IPS-NIHi11 (cell line): ENCODE data around the gene NBPF11.
"Not testable (repeated sequence)": the region's sequence is repeated elsewhere in the genome, so short reads cannot be mapped to it uniquely, and the experiment has no call there.

Experiments
- DNase-seq: peaks from one replicate; pipeline ENCODE4 v3.0.0; 2012; ENCODE audit warnings: mixed read lengths, low spot score

NBPF11 gene, protein sequence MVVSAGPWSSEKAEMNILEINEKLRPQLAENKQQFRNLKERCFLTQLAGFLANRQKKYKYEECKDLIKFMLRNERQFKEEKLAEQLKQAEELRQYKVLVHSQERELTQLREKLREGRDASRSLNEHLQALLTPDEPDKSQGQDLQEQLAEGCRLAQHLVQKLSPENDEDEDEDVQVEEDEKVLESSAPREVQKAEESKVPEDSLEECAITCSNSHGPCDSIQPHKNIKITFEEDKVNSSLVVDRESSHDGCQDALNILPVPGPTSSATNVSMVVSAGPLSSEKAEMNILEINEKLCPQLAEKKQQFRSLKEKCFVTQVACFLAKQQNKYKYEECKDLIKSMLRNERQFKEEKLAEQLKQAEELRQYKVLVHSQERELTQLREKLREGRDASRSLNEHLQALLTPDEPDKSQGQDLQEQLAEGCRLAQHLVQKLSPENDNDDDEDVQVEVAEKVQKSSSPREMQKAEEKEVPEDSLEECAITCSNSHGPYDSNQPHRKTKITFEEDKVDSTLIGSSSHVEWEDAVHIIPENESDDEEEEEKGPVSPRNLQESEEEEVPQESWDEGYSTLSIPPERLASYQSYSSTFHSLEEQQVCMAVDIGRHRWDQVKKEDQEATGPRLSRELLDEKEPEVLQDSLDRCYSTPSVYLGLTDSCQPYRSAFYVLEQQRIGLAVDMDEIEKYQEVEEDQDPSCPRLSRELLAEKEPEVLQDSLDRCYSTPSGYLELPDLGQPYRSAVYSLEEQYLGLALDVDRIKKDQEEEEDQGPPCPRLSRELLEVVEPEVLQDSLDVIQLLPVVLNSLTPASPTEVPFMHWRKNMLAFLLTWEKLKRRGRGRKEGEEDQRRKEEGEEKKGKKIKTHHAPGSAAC

DNA sequence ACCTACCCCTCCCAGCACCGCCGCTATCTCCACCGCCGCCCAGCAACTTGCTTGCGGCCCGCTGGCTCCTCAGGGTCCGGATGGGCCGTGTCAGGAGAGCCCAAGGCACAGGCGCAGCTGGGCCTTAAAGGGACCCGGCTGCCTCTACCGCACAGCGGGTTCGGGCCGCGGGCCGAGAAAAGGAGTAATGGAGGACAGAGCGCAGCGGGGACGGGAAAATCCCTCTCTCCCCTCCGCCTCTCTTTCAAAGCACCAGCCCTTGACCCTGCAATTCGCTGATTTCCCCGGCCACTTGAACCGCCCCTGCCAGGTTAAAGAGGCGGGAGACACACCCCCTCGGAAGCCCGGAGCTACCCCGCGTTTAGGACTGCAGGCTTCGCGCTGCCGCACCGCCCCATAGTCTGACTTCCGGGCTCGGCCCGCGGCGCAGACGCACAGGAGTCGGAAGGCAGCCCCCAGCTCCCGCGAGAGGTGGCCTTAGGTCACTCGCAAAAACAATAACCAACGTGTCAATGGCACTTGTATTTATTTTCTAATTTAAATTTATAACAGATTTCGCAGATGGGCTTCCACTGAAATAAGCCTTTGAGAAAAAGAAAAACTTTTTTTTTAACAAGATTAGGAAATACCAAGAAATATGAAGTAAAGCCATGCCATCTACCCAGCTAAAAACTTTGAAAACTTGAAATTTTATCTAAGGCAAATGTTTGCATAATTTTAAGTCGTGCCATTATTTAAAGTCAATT, at the start of gene NBPF11:
Gene NBPF11 (minus strand): TSS at position 371 of the 746 bp plus-strand sequence. CDS start 25,278 bp downstream, outside the sequence.
- DNase-seq = not testable (repeated sequence)

DNA sequence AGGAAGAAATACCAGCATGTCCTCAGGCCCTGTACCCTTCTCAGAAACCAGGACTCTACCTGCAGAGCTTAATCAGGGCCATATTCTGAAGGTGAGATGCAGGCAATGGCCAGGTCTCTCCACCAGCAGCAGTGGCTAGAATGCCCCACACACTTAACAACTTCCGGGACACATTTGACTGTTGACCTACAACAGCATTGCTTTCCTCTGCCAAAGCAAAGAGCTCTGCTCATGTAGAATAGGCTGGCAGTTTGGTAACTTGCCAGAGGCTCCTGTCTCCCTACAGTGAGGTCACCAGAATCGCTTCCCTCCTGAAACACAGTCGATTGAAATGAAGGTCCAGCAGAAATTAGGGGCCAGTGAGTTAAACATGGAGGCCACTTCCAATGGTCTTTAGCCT, 45.3 kb upstream of the NBPF11 start:
- DNase-seq = not testable (repeated sequence)

DNA sequence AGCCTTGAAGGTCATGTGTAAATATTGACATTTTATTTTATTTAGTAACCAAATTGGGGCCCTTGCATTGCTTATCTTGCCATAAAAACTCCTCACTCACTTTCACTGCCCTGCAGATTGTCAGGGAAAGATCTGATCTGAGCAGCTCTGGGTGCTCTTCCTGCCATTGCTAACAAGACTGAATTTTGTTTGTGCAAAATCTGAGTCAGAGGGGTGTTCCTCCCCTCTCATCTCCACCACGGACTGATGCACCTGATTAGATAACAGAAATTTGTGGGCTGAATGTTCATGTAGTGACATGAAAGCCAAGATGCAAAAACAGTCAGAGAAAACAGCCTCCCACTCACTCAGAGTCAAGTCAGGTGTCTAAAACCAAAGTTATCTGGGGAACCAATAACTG, 44.9 kb upstream of the NBPF11 start:
- DNase-seq = not testable (repeated sequence)

DNA sequence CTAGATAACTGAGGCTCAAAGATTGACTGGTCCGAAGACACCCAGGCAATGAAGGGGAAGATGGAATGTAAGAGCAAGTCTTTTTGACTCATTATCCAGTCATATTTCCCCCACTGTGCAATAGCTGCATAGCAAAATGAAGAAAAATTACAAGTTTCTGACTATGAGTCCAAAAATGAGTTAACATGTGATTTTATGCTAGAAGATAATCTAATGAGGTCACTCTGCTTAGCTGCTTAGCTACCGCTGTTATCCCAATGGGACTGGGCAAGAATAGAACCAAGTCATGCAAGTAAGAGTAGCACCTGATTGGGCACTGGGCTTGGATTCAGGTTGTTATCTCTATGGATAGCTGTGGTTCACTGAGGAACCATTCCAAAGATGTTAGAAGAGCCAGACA, 43.0 kb upstream of the NBPF11 start:
- not testable (repeated sequence) for DNase-seq

DNA sequence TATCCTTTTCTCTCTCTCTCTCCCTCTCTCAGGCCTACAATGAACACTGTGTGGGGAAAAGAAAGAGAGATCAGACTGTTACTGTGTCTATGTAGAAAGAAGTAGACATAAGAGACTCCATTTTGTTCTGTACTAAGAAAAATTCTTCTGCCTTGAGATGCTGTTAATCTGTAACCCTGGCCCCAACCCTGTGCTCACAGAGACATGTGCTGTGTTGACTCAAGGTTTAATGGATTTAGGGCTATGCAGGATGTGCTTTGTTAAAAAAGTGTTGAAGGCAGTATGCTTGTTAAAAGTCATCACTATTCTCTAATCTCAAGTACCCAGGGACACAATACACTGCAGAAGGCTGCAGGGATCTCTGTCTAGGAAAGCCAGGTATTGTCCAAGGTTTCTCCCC, 36.7 kb upstream of the NBPF11 start:
- DNase-seq = not testable (repeated sequence)

DNA sequence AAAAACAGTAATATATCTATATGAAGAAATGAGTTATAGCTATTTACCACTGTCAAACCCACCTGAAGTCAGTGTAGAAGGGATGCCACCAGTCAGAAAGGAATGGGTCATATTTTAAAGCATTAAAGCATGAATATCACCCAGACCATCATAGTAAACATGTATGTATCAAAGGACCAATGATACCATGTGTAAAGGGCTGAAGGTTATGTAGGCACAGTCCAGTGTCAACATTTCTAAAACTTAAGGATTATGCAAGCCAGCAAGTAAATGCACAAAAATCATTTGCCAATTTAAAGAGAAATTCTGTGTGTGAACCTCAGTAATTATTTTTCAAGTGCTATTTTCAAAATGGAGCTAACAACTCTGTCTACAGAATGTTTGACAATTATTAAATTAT, 26.6 kb upstream of the NBPF11 start:
- DNase-seq = not testable (repeated sequence)

DNA sequence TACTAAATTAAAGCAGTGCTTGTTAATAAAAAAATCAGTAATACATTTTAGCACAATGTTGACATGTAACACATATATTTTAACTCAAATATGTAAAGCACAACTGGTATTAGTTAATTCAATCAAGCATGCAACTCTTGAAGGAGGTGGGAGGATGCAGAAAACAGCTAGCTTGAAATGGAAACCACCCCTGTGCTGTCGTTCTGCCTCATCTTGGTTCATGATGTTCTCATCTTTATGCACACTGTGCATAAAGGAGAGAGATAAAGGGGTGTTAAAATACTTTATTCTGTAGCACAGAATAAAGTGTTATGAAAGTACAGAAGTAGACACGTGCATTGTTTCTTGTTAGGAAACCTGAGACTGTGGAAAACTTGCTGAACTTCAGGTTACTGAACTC, 23.3 kb upstream of the NBPF11 start:
- not testable (repeated sequence) for DNase-seq

DNA sequence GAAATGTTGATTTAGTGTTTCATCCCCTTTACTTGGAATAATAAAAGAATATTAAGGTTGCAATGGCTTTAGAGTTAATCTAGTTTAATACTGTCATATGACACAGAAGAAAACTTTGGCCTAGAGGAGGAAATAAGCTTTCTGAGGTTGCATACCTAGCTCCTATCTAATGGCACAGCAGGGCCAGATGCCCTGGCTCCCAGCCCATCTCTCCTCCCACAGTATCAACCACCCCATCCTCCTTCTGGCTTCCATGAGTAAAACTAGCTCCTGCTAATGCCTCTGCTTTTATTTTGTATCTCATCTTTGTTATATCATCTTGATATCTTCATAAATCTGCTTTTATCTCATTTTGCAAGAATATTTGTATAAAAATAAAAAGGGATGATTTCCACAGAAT, 19.9 kb upstream of the NBPF11 start:
- DNase-seq = not testable (repeated sequence)

DNA sequence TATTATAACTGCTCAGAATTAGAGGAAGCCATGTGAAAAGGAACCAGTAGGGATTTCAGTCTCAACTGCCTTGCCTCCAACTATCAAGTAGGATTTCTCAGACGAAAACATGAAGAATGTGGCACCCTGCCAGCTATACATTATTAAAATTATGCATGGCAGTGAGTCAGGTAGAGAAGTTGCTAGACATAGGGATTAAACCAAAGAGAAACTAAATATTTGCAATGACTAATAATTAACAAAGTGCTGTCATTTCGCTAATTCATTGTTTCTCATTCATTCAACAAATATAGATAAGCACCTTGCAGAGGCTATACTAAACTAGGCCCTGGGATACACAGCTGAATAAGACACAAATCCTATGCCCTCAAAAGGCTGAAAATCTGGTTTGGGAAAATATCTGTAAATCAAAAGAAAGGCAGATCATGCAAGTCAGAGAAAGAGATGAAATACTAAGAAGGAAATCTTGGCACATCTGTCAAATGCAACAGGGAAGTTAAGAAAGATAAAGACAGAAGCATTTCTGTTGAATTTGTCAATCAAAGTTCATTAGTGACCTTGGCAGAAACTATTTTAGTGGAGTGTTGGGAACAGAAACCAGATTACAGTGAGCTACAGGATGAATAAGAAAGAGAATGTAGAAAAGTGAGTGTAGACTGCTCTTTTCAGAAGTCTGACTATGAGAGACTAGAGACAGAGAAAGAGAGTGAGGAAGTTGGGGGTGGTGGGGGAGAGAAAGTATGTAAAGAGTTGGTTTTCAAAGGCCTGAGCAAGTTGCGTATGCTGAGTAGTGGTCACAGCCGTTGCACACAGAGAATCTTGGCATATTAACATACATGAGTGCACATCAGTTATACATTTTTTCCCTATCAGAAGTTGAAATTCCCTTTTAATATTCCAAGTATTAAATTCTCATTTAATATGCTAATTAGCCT, 14.7 kb upstream of the NBPF11 start:
- peak; percentile 8 for DNase-seq

DNA sequence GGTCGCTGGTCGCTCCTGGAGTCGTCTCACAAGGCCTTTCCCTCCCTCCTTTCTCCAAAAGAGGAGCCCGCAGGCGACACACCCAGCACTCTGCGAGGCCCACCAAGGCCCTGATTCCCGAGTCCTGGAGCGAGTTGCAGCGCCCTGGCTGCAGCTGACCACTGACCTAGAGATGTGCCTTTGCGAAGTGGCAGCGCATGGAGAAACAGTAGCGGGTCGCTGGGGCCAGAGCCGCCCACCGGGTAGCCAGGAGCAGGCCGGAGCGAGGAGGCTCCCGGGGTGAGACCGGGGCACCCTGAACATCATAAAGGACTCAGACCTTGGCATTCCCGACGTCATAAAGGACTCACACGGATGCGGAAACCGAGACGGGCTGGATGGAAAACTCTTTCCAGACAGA, 10.3 kb upstream of the NBPF11 start:
- DNase-seq = no peak

DNA sequence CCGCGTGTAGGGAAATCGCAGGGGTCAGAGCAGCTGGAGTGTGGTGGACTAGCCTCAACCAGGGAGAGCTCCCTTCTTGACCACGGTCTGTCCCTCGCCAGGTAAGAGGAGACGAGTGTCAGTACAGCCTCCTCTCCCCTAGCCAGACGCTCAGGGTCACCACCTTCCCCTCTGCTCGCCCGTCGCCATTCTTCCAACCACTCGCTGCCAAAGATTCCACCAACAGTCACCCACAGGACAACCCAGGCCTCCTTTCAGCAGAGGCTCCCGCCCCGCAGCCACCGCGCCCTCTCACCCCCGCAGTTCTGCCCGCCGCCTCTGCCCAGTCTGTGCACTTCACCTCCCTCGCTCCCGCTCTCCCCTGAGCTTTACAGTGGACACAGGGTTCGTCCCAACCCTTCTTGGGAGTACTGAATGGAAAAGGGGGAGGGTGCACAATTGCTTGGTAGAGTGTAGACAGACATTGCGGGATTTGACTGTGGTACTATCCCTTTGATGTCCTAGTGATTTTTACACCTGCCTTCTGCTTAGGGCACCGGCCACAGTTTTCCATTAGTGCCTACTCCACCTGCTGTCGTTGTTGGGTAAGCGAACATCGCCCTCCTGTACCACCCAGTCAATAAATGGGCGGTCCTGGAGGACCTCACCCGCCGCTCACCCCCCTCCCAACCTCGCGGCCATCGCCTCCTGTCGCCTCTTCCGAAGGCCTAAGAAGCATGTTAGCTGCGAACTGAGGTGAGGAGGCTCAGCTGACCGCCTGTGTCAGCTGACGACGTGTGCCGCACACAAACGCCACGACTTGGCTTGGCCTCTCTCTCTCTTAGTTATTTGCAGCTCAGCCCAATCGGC, 9.2 kb upstream of the NBPF11 start:
- DNase-seq = no peak

DNA sequence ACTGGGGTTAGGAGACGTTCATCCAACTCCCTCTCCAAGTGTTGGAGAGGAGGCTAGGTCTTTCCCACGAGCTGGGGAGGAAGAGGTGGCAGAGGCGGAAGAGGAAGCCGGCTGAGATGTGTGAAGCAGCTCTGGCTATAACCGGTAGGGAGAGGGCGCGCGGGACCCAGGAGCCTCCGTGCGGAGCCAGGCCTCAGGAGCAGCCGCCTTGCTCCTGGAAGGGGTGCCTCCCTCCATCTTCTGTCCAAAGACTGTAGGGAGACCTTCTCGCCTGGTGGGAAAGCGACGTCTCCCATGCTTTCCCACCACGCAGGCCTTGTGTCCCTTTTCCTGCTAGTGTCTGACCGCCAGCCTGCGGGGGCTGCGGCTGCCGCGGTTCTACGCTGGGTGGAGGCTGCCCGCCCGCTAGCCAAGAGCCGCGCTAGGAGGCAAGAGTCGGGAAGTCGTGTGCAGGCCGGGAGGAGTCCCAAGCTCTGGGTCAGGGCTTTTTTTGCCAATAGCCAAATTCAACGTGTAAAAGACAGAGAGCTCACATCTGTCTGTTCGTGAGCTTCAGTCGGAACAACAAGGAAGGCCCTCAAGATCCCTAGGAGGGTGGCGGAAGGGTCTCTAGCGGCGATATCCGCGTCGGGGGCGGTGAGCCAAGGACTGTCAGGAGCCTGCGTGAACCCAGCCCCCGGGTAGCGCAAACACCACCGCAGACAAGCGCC, 8.4 kb upstream of the NBPF11 start:
- peak; percentile 7 for DNase-seq

DNA sequence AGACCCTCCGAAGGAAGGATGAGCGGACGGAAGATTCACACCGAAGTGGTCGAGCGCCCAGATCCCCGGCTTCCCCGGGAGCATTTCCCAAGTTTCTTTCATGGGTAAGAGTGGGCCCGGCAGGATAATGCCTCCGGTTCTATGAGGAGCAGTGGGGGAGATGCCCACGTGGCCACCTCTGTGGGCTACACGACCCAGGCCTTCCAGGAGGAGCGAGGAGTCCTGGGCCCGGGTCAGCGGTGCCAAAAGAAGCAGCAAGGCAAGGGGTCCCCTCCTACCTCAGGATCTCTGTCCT, 7.9 kb upstream of the NBPF11 start:
- peak; percentile 5 for DNase-seq

DNA sequence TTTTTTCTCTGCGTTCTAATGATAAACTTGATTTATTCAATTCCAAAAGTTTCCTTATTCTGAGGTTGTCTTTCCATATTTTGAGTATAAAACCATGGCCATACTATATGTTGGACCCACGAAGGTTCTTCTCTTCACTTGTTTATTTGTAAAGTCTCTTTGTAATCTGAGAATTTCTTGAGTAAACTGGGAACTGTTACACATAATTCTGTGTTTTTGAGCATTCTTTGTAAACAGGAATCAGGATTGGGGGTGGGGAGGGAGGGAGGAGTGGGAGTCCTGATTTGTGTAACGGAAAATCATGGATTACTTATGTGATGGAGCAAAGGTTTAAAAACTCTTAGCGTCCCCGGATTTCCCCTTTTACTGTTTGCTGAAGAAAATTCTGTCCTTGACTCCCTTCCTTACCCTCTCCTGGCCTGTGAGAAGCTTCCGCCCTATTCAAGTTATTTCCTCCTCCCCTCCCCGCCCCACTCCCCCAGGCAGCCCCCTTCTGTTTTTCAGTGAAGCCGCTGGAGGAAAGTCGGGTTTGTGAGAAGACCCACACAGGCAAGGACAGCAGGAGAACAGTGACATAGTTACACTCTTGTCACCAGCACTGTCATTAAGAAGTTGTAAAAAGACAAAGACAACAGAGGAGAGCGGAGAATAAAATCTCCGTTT, 6.4 kb upstream of the NBPF11 start:
- peak; percentile 26 for DNase-seq

DNA sequence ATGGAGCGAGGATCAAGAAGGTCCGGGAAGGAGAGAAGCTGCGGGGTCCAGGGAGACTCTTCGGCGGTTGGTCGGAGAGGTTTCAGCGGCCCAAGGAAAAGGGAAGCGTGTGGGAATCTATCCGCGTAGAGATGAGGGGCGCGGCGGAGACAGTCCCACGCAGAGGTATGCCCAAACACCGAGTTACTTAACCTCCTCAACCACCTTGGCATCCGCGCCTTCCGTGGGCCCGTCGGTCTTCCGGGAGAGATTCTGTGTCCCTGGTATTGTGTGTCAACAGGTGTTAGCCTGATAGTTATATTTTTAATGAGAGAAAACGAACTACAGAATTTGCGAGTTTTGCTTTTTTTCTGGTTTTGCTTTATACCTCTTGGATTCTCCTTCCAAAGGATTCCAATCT, 5.7 kb upstream of the NBPF11 start:
- DNase-seq = not testable (repeated sequence)

DNA sequence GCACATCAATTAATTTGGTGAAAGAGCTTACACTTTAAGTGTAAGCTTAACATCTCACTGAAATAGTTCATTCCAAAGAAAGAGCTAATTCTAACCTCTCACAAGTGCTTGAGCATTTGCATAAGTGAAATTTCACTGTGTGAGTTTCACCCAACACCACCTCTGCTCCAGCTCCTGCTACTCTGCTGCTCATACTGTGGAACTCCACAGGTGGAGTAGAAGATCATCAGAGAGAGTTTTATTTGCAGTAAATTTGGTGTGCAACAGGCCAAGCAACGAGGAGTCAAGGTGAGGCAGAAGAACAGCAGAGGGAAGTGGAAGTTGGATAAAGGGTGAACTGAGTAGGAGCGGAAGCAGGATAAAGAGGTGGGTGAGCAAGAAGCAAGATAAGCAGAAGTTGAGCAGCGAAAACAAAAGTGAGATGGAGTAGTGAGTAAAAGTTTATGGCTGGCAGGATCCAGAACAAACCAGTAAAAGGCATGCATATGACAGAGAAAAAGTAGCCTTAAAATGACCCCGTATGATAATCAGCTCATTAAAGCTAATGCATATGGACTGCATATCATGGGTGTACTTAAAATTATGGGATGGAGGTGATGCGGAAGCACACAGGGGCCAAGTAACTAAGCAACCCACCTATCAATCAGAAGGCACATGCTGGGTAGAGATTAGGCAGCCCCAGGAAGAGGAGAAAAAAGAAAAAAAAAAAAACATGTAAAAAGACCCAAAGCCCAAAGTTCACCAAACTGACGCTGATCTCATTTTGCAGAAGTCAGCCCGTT, 3.6 kb upstream of the NBPF11 start:
- not testable (repeated sequence) for DNase-seq

DNA sequence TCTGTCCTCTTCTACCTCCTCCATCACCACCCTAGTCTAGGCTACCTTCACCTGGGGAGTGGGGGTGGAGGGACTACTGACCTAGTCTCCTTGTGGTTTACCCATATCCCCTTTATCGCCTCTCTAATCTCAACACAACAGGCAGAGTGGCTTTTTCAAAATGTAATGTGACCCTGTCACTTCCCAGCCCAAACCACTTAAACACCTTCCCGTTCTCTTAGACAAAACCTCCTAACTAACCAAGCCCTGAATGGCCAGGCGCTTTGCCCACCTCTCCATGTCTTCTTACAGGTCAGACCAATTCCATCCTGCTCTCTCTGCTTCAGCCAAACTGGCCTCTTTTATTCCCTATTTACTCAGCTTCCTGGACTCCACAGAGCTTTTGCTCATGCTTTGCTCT, 714 bp upstream of the NBPF11 start:
- not testable (repeated sequence) for DNase-seq

DNA sequence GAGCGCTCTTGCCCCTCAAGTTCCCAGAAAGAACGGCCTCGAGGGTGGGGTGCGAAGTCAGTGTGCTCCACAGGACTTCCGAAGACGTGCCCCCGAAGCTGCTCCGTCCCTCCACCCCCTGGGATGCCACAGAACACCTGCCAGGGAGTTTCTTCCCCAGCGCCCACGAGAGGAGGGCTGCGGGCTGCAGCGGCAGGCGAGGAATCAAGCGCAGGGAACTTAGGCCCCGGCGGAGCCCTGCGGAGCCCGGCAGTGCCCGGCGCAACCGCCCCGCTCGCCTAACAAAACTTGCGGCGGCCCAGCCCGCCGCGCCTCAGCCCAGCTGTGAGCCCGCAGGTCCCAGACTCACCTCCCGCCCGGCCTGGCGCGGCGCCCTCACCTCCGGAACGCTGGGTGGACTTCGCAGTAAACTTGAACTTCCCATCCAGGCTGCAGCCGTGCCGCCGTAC, 686 bp downstream of the NBPF11 start:
- peak; percentile 40 for DNase-seq
